Lower leg skin (tissue), 3 donors: ENCODE results near the gene SMARCB1.

Source experiments
- POLR2A ChIP-seq, 2 donors: fragments of 450-650 bp; IDR thresholded peaks; one replicate each; pipeline ENCODE4 v1.6.1; 2016 to 2017; ENCODE audit warnings: antibody characterized with exemption in 2 of 2, mild to moderate bottlenecking in 1 of 2, moderate library complexity in 1 of 2
- TF ChIP-seq, protein P1 (sequence below), 3 donors: fragments of 450-650 bp; IDR thresholded peaks; one replicate each; pipeline ENCODE4 v1.5.1; 2016; ENCODE audit warnings: antibody characterized with exemption in 3 of 3, mild to moderate bottlenecking in 3 of 3, moderate library complexity in 2 of 3

DNA sequence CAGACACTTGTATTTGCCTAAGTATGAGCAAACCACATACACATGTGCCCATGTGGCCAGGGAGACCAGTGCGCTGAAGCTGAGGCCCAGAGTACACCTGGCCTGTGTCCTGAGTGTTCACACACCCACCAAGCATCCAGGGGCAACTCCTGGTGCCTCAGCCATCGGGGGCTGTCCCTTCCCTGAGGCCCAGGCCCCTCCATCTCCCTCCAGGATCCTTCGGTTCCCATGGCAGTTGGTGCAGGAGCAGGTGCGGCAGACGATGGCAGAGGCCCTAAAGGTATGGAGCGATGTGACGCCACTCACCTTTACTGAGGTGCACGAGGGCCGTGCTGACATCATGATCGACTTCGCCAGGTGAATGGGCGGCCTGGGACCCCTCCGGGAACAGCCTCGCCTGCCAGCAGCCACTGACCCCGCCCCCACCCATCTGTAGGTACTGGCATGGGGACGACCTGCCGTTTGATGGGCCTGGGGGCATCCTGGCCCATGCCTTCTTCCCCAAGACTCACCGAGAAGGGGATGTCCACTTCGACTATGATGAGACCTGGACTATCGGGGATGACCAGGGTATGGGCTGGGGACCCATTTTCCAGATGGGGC lies 6.5 kb upstream of the SMARCB1 start:
- no peak for TF ChIP-seq POLR2A (IDR thresholded peaks at IDR 0.05)
- TF ChIP-seq, protein P1, sequence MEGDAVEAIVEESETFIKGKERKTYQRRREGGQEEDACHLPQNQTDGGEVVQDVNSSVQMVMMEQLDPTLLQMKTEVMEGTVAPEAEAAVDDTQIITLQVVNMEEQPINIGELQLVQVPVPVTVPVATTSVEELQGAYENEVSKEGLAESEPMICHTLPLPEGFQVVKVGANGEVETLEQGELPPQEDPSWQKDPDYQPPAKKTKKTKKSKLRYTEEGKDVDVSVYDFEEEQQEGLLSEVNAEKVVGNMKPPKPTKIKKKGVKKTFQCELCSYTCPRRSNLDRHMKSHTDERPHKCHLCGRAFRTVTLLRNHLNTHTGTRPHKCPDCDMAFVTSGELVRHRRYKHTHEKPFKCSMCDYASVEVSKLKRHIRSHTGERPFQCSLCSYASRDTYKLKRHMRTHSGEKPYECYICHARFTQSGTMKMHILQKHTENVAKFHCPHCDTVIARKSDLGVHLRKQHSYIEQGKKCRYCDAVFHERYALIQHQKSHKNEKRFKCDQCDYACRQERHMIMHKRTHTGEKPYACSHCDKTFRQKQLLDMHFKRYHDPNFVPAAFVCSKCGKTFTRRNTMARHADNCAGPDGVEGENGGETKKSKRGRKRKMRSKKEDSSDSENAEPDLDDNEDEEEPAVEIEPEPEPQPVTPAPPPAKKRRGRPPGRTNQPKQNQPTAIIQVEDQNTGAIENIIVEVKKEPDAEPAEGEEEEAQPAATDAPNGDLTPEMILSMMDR (IDR thresholded peaks at IDR 0.05), result no peak
